Testis (tissue), 3 donors: ENCODE results near the gene POC5. TPM values are rescaled to one million over a fixed set of nuclear protein-coding genes. Genes with fewer than 3 reads are reported as not detected.
"Not testable (repeated sequence)": the region's sequence is repeated elsewhere in the genome, so short reads cannot be mapped to it uniquely, and the experiment has no call there.

Experiments used
- DNase-seq: peaks from one replicate; pipeline ENCODE4 v3.0.0-alpha.2; 2019
- H3K27ac ChIP-seq, 2 donors: fragments of 200-600 bp; sonication (generic); one replicate each; pipeline ENCODE4 v1.5.1; 2019
- H3K27me3 ChIP-seq: fragments of 200-600 bp; sonication (generic); one replicate; pipeline ENCODE4 v1.5.1; 2019
- H3K36me3 ChIP-seq: fragments of 200-600 bp; sonication (generic); one replicate; pipeline ENCODE4 v1.5.1; 2017; ENCODE audit warnings: low read depth; ENCODE audit errors: missing control alignments
- H3K4me1 ChIP-seq: fragments of 200-600 bp; sonication (generic); one replicate; pipeline ENCODE4 v1.5.1; 2019
- H3K4me3 ChIP-seq, 2 donors: fragments of 200-600 bp; sonication (generic); one replicate each; pipeline ENCODE4 v1.5.1; 2017 to 2019
- H3K9me3 ChIP-seq: fragments of 200-600 bp; sonication (generic); one replicate; pipeline ENCODE4 v1.5.1; 2017
- CTCF ChIP-seq, 3 experiments: fragments of 450-650 bp in 2 of 3; fragments of 200-600 bp in 1 of 3; sonication (generic) in 1 of 3; IDR thresholded peaks; one replicate each; pipeline ENCODE4 v1.5.1; 2016 to 2019; ENCODE audit warnings: antibody characterized with exemption in 3 of 3, mild to moderate bottlenecking in 2 of 3, moderate library complexity in 1 of 3
- POLR2A ChIP-seq: fragments of 450-650 bp; IDR thresholded peaks from one replicate; pipeline ENCODE4 v1.6.1; 2017; ENCODE audit warnings: antibody characterized with exemption, mild to moderate bottlenecking, moderate library complexity
- WGBS, 2 donors: methylation state at CpG; one replicate each; pipeline ENCODE4 v1.1.5; 2018; 5-methylcytosine and 5-hydroxymethylcytosine counted together
- intact Hi-C: fragments of 100-400 bp; cut with DNase I; formaldehyde crosslinking; loops from one replicate; pipeline ENCODE4 v1.15.1; 2023; ENCODE audit warnings: low total_unique reads
- polyA plus RNA-seq: library from polyadenylated mRNA; stranded (reverse); fragments of 350-450 nt; fragmentation: Illumina TruSeq; extraction: RNeasy Lipid Tissue Mini Kit (QIAGEN cat#74804); gene quantifications from one replicate; pipeline ENCODE4 v1.2.3, GENCODE V29; 2014; ENCODE audit warnings: low read depth, low replicate concordance; ENCODE audit not compliant: insufficient read depth
- total RNA-seq, 2 donors: library from RNA; depleted of rRNA; stranded (reverse); fragments of >200 nt; gene quantifications; one replicate each; pipeline ENCODE4 v1.2.3, GENCODE V29; 2016

The POC5 gene
- total and polyA plus RNA-seq, 3 donors from 2014 or later = 30.2 to 34.9 (median 30.8) TPM

DNA sequence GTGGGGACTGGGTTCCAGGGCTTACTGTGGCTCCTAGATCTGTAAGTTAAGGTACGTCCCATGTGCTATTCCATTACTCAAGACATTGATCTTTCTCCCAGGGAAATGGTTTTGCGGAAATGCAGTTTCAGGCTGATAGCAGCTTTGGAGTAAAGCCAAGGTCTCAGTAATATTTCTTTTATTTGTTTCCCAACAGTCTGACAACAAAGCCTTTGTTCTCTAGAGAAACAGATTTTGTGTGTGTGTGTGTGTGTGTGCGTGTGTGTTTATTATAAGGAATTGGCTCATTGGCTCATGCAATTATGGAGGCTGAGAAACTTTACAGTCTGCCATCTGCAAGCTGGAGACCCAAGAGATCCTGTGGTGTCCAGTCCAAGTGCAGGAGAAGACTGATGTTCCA lies 12.1 kb upstream of the POC5 start:
- TF ChIP-seq POLR2A (no peak), CTCF (IDR thresholded peaks at IDR 0.05) (no peak)
- 33 to 66% methylated on average over 3 of the region's 3 CpGs for WGBS, 2 donors
- DNase-seq = no peak
- Histone ChIP-seq H3K27ac (no peak overlapping the region), H3K27me3 (no peaks in the 10 kb centered on the region), H3K36me3 (no peaks in the 10 kb centered on the region), H3K4me1 (no peaks in the 10 kb centered on the region), H3K4me3 (no peak overlapping the region), H3K9me3 (no peaks in the 10 kb centered on the region)
- intact Hi-C loops = no loop called here

- Histone ChIP-seq H3K36me3 (no peaks in the 10 kb centered on the region), H3K27me3 (no peaks in the 10 kb centered on the region), H3K9me3 (no peaks in the 10 kb centered on the region), H3K4me1 (no peaks in the 10 kb centered on the region), H3K27ac (no peak overlapping the region), H3K4me3 (no peak overlapping the region)
- intact Hi-C loops = no loop called here
- TF ChIP-seq POLR2A = no peak
- TF ChIP-seq CTCF (IDR thresholded peaks at IDR 0.05) = no peak
- DNase-seq = no peak
- 69 to 71% methylated on average over 2 of the region's 2 CpGs for WGBS, 2 donors
Measured at GRCh38 chr5:75727931-75728330, 10.7 kb upstream of the POC5 start.

- H3K4me1 ChIP-seq, H3K27me3 ChIP-seq, H3K36me3 ChIP-seq, H3K4me3 ChIP-seq, intact Hi-C loops, H3K27ac ChIP-seq, H3K9me3 ChIP-seq, DNase-seq: not testable (repeated sequence)
Measured at GRCh38 chr5:75726224-75726623, 9.0 kb upstream of the POC5 start.

DNA sequence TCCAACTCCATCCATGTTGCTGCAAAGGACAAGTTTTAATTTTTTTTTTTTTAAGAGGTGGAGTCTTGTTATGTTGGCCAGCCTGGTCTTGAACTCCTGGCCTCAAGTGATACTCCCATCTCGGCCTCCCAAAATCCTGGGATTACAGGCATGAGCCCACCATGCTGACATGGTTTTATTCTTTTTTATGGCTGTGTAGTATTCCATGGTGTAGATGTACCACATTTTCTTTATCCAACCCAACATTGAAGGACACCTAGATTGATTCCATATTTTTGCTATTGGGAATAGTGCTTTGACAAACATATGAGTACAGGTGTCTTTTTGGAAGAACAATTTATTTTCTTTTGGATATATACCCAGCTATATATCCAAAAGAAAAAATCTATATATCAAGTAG lies 6.1 kb upstream of the POC5 start:
- no peaks in the 10 kb centered on the region for H3K27me3 ChIP-seq
- H3K36me3 ChIP-seq = no peaks in the 10 kb centered on the region
- WGBS, 2 donors = 89 to 94% methylated on average over 1 of the region's 1 CpG
- H3K4me1 ChIP-seq = no peaks in the 10 kb centered on the region
- no peak overlapping the region for H3K4me3 ChIP-seq
- H3K27ac ChIP-seq = no peak overlapping the region
- no peak for DNase-seq
- no peaks in the 10 kb centered on the region for H3K9me3 ChIP-seq
- TF ChIP-seq CTCF (IDR thresholded peaks at IDR 0.05) = no peak
- intact Hi-C loops = no loop called here

- H3K9me3 ChIP-seq = no peaks in the 10 kb centered on the region
- TF ChIP-seq POLR2A (no peak), CTCF (IDR thresholded peaks at IDR 0.05) (no peak)
- DNase-seq = no peak
- H3K4me3 ChIP-seq = no peak overlapping the region
- no peaks in the 10 kb centered on the region for H3K36me3 ChIP-seq
- intact Hi-C loops = no loop called here
- WGBS, 2 donors = 82 to 93% methylated on average over 1 of the region's 1 CpG
- H3K4me1 ChIP-seq = no peaks in the 10 kb centered on the region
- H3K27ac ChIP-seq = no peak overlapping the region
- no peaks in the 10 kb centered on the region for H3K27me3 ChIP-seq
Measured at GRCh38 chr5:75721573-75721972, 4.3 kb upstream of the POC5 start.
